SK-N-SH (cell line): ENCODE data around the gene GNG12. TPM values are rescaled to one million over a fixed set of nuclear protein-coding genes. Genes with fewer than 3 reads are reported as not detected.

Source experiments
- CTCF ChIA-PET: fragments of 300-600, 350-600 bp; formaldehyde crosslinking; extraction: SDS; loops from one replicate; lab custom pipeline; 2021; lab: Yijun Ruan, JAX
- POLR2A ChIA-PET: fragments of 350-600 bp; sonication (Branson Sonifier 250); formaldehyde crosslinking; extraction: SDS; loops from one replicate; lab custom pipeline; 2020; ENCODE audit warnings: antibody characterized with exemption, inconsistent platforms; lab: Yijun Ruan, JAX
- DNase-seq: peaks from one replicate; pipeline ENCODE4 v3.0.0; 2012
- H2AFZ ChIP-seq: fragments of 200-600 bp; sonication (generic); 2 replicates; pipeline ENCODE4 v1.8.1; 2016; ENCODE audit warnings: antibody characterized with exemption, mild to moderate bottlenecking, low read depth
- H3F3A ChIP-seq: fragments of 200-600 bp; sonication (generic); replicated peaks from 2 replicates; pipeline ENCODE3; 2016; ENCODE audit warnings: antibody characterized with exemption, mild to moderate bottlenecking; ENCODE audit not compliant: insufficient read depth
- H3K27ac ChIP-seq, 2 experiments: fragments of 200-500 bp in 1 of 2; fragments of 200-600 bp in 1 of 2; sonication (Bioruptor generic) in 1 of 2; sonication (generic), shearing (Covaris generic) in 1 of 2; 2 replicates each; pipeline versions ENCODE4 v1.5.1 to v1.6.1; 2014 to 2016; ENCODE audit warnings: low read depth in 2 of 2, inconsistent platforms in 1 of 2, low read length in 1 of 2, mild to moderate bottlenecking in 1 of 2, mixed read lengths in 1 of 2
- H3K27me3 ChIP-seq: fragments of 200-600 bp; sonication (generic), shearing (Covaris generic); 2 replicates; pipeline ENCODE4 v1.6.1; 2016; ENCODE audit warnings: mixed run types; ENCODE audit not compliant: insufficient read depth
- H3K36me3 ChIP-seq, 2 experiments: fragments of 200-500 bp in 1 of 2; fragments of 200-600 bp in 1 of 2; sonication (Bioruptor generic) in 1 of 2; sonication (generic) in 1 of 2; replicated peaks in 1 of 2; 2 replicates each; pipeline versions ENCODE3 to v1.5.1; 2014 to 2016; ENCODE audit warnings: low read length in 1 of 2, mild to moderate bottlenecking in 1 of 2; ENCODE audit not compliant: insufficient read depth in 2 of 2, control insufficient read depth in 1 of 2
- H3K4me1 ChIP-seq, 2 experiments: fragments of 200-500 bp in 1 of 2; fragments of 200-600 bp in 1 of 2; sonication (Bioruptor generic) in 1 of 2; sonication (generic), shearing (Covaris generic) in 1 of 2; 2 replicates each; pipeline versions ENCODE4 v1.5.1 to v1.6.1; 2014 to 2016; ENCODE audit warnings: low read depth in 1 of 2, low read length in 1 of 2, mixed run types in 1 of 2; ENCODE audit not compliant: insufficient read depth in 2 of 2, control insufficient read depth in 1 of 2
- H3K4me2 ChIP-seq: fragments of 200-600 bp; sonication (generic), shearing (Covaris generic); 2 replicates; pipeline ENCODE4 v1.6.1; 2017; ENCODE audit warnings: mixed run types
- H3K4me3 ChIP-seq, 2 experiments: fragments of 200-500 bp in 1 of 2; fragments of 200-600 bp in 1 of 2; sonication (Bioruptor generic) in 1 of 2; sonication (generic), shearing (Covaris generic) in 1 of 2; 2 replicates each; pipeline versions ENCODE4 v1.5.1 to v1.8.1; 2014 to 2016; ENCODE audit warnings: low read depth in 2 of 2, inconsistent platforms in 1 of 2, low read length in 1 of 2, mild to moderate bottlenecking in 1 of 2, mixed read lengths in 1 of 2, moderate library complexity in 1 of 2
- H3K79me2 ChIP-seq: fragments of 200-600 bp; sonication (generic); 2 replicates; pipeline ENCODE4 v1.8.1; 2017; ENCODE audit warnings: mild to moderate bottlenecking; ENCODE audit not compliant: insufficient read depth
- H3K9ac ChIP-seq: fragments of 200-600 bp; sonication (generic); 2 replicates; pipeline ENCODE4 v1.6.1; 2017; ENCODE audit warnings: mixed run types
- H3K9me2 ChIP-seq: fragments of 200-600 bp; sonication (generic); 2 replicates; pipeline ENCODE4 v1.6.1; 2017; ENCODE audit warnings: mixed run types
- H3K9me3 ChIP-seq: fragments of 200-600 bp; sonication (generic); 2 replicates; pipeline ENCODE4 v1.6.1; 2017; ENCODE audit warnings: mixed run types, mild to moderate bottlenecking, moderate library complexity
- H4K20me1 ChIP-seq: fragments of 200-600 bp; sonication (generic); 2 replicates; pipeline ENCODE4 v1.6.1; 2017; ENCODE audit warnings: mild to moderate bottlenecking, mixed run types; ENCODE audit not compliant: insufficient read depth
- CHD2 ChIP-seq: fragments of 150-350 bp; IDR thresholded peaks from 2 replicates; pipeline ENCODE4 v1.6.1; 2018; ENCODE audit warnings: low read length; ENCODE audit not compliant: partially characterized antibody
- ELF1 ChIP-seq: IDR thresholded peaks from 2 replicates; pipeline ENCODE4 v1.4.0; 2012
- EZH2phosphoT487 ChIP-seq: fragments of 200-600 bp; sonication (generic); IDR thresholded peaks from 2 replicates; pipeline ENCODE4 v1.6.1; 2017; ENCODE audit warnings: low read depth, mixed run types, mild to moderate bottlenecking, antibody characterized with exemption, moderate library complexity, borderline replicate concordance
- FOXJ3 ChIP-seq: sonication (generic); formaldehyde crosslinking; IDR thresholded peaks from 2 replicates; pipeline ENCODE4 v1.5.1; 2020; ENCODE audit warnings: mild to moderate bottlenecking, missing genetic modification reagents
- FOXM1 ChIP-seq: IDR thresholded peaks from 2 replicates; pipeline ENCODE4 v1.4.0; 2012; ENCODE audit warnings: low read depth, mild to moderate bottlenecking
- GATA2 ChIP-seq: sonication (generic); formaldehyde crosslinking; IDR thresholded peaks from 2 replicates; pipeline ENCODE4 v1.5.0; 2020; ENCODE audit warnings: mild to moderate bottlenecking, missing genetic modification reagents
- IRF3 ChIP-seq: fragments of 150-350 bp; IDR thresholded peaks from 2 replicates; pipeline ENCODE4 v1.6.1; 2016; ENCODE audit warnings: mild to moderate bottlenecking, low read depth, low read length
- JUND ChIP-seq: IDR thresholded peaks from 2 replicates; pipeline ENCODE4 v1.4.0; 2012
- MEF2A ChIP-seq: IDR thresholded peaks from 2 replicates; pipeline ENCODE4 v1.4.0; 2012; ENCODE audit warnings: low read depth, borderline replicate concordance
- MXI1 ChIP-seq: IDR thresholded peaks from 2 replicates; pipeline ENCODE4 v1.6.1; 2012; ENCODE audit warnings: mild to moderate bottlenecking, low read depth, low read length, improper control_type of control experiment
- NRF1 ChIP-seq: IDR thresholded peaks from 2 replicates; pipeline ENCODE4 v1.6.1; 2012; ENCODE audit warnings: low read depth, mild to moderate bottlenecking, low read length
- REST ChIP-seq: IDR thresholded peaks from 2 replicates; pipeline ENCODE4 v1.6.1; 2012; ENCODE audit warnings: mild to moderate bottlenecking, low read depth, low read length, moderate library complexity
- RXRA ChIP-seq: IDR thresholded peaks from 2 replicates; pipeline ENCODE4 v1.4.0; 2012; ENCODE audit warnings: low read depth, mild to moderate bottlenecking, borderline replicate concordance
- TCF12 ChIP-seq: IDR thresholded peaks from 2 replicates; pipeline ENCODE4 v1.4.0; 2012
- YY1 ChIP-seq: IDR thresholded peaks from 2 replicates; pipeline ENCODE4 v1.4.0; 2012; ENCODE audit warnings: low read depth, mild to moderate bottlenecking
- WGBS: methylation state at CpG from one replicate; pipeline ENCODE4 v1.1.6; 2017; ENCODE audit warnings: low lambda C conversion rate; 5-methylcytosine and 5-hydroxymethylcytosine counted together
- polyA plus RNA-seq, 3 experiments: library from polyadenylated mRNA; depleted of rRNA; stranded (reverse); fragments of >200 nt; gene quantifications; 2 replicates each; pipeline ENCODE4 v1.2.3, GENCODE V29; 2012

The GNG12 gene
- polyA plus RNA-seq, 1 of the 3 experiments (the other 2 are of a cell fraction) = 41.2 TPM

- H3K9ac ChIP-seq = no peak overlapping the region
- no peak for TF ChIP-seq IRF3
- TF ChIP-seq CHD2 = no peak
- TF ChIP-seq RXRA = no peak
- no peak for TF ChIP-seq JUND
- no peak for TF ChIP-seq EZH2phosphoT487
- TF ChIP-seq REST = no peak
- TF ChIP-seq ELF1 = no peak
- TF ChIP-seq GATA2 (CRISPR knock-in tag) = no peak
- TF ChIP-seq FOXJ3 (CRISPR knock-in tag) = no peak
- TF ChIP-seq FOXM1 = no peak
- TF ChIP-seq MXI1 = no peak
- no peak for TF ChIP-seq NRF1
- TF ChIP-seq YY1 = no peak
- no peak for TF ChIP-seq TCF12
- no peak for TF ChIP-seq MEF2A
Measured at GRCh38 chr1:67790201-67790692, 43.0 kb downstream of the GNG12 start.

More at GRCh38 chr1:67790201-67790692, 43.0 kb downstream of the GNG12 start:
- H4K20me1 ChIP-seq = peaks cover 19% of the 10 kb centered on the region
- ChIA-PET POLR2A (no interaction called here), CTCF (interaction anchor here (1.5 kb wide), 1 partner anchor 25 kb away, joined by 3 read pairs; no protein-coding TSS in a partner anchor)
- no peak for DNase-seq
- H3K4me2 ChIP-seq = peak overlapping the region; percentile 75; the same call in 1 of the 2 replicates
- no peak overlapping the region for H2AFZ ChIP-seq
- no peaks in the 10 kb centered on the region for H3K27me3 ChIP-seq
- no peaks in the 10 kb centered on the region for H3K9me2 ChIP-seq
- H3K79me2 ChIP-seq = peaks cover 91% of the 10 kb centered on the region
- no peaks in the 10 kb centered on the region for H3K9me3 ChIP-seq
- peak overlapping the region in 1 of 2 experiments; percentile 97; a peak in 1 of 4 replicates for H3K27ac ChIP-seq
- H3K36me3 ChIP-seq = no peaks in the 10 kb centered on the region
- peaks cover 58% of the 10 kb centered on the region for H3F3A ChIP-seq
- no peak overlapping the region for H3K4me3 ChIP-seq
- H3K4me1 ChIP-seq = peaks cover 12 to 62% of the 10 kb centered on the region in 2 experiments
- WGBS = 88% methylated on average over 7 of the region's 7 CpGs
